Activated CD4-positive, alpha-beta T cell treated with anti-CD3 and anti-CD28 coated beads for 48 hours (primary cell): Measurements from ENCODE around the gene HIPK1.

Experiments
- DNase-seq: peaks from one replicate; pipeline ENCODE4 v3.0.0-alpha.2; 2020

Gene HIPK1

GRCh38 chr1:114021665-114022099, 92.6 kb downstream of the HIPK1 start:
- DNase-seq = no peak

- DNase-seq = no peak
These were observed 93.8 kb downstream of the HIPK1 start for GRCh38 chr1:114022877-114023276.

GRCh38 chr1:114023377-114023776, 94.3 kb downstream of the HIPK1 start:
- no peak for DNase-seq

GRCh38 chr1:114024049-114024448, 94.9 kb downstream of the HIPK1 start:
- no peak for DNase-seq

- DNase-seq = no peak
These were observed 96.7 kb downstream of the HIPK1 start for GRCh38 chr1:114025609-114026401.

- DNase-seq = no peak
These were observed 97.7 kb downstream of the HIPK1 start for GRCh38 chr1:114026797-114027196.
